AG10803 (cell line): ENCODE data around the gene SEBOX.
A peak's percentile ranks its signal among the peaks of the same experiment; 100 is the strongest.

Source experiments
- DNase-seq: peaks from one replicate; pipeline ENCODE4 v3.0.0; 2010; ENCODE audit warnings: low read depth
- H3K4me3 ChIP-seq: 2 replicates; pipeline ENCODE4 v1.5.1; 2011; ENCODE audit warnings: mild to moderate bottlenecking, low read length, control low read depth
- TF ChIP-seq, protein P1 (sequence below): conservative IDR thresholded peaks from 2 replicates; pipeline ENCODE4 v1.5.1; 2011; ENCODE audit warnings: mild to moderate bottlenecking, low read length, control low read depth, inconsistent platforms

The SEBOX gene

DNA sequence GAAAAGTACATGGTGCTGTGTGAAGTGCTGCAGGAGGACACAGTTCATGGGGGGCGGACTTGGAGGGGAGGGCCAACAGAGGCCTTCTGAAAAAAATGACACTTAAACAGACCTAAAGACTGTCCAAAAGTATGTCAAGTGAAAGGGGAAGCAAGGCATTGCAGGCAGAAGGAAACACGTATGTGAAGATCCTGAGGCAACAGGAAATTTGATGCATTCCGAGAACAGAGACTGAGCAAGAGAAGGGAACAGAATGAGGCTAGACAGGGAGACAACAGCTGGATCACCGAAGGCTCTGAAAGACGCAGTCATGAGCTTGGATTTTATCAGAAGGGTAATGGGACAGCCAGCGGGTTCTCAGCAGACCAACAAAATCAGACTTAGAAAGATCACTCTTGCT, 30.8 kb downstream of the SEBOX start:
- TF ChIP-seq, protein P1, sequence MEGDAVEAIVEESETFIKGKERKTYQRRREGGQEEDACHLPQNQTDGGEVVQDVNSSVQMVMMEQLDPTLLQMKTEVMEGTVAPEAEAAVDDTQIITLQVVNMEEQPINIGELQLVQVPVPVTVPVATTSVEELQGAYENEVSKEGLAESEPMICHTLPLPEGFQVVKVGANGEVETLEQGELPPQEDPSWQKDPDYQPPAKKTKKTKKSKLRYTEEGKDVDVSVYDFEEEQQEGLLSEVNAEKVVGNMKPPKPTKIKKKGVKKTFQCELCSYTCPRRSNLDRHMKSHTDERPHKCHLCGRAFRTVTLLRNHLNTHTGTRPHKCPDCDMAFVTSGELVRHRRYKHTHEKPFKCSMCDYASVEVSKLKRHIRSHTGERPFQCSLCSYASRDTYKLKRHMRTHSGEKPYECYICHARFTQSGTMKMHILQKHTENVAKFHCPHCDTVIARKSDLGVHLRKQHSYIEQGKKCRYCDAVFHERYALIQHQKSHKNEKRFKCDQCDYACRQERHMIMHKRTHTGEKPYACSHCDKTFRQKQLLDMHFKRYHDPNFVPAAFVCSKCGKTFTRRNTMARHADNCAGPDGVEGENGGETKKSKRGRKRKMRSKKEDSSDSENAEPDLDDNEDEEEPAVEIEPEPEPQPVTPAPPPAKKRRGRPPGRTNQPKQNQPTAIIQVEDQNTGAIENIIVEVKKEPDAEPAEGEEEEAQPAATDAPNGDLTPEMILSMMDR: no peak
- peak; percentile 31 for DNase-seq
- peak overlapping the region; percentile 75 for H3K4me3 ChIP-seq

DNA sequence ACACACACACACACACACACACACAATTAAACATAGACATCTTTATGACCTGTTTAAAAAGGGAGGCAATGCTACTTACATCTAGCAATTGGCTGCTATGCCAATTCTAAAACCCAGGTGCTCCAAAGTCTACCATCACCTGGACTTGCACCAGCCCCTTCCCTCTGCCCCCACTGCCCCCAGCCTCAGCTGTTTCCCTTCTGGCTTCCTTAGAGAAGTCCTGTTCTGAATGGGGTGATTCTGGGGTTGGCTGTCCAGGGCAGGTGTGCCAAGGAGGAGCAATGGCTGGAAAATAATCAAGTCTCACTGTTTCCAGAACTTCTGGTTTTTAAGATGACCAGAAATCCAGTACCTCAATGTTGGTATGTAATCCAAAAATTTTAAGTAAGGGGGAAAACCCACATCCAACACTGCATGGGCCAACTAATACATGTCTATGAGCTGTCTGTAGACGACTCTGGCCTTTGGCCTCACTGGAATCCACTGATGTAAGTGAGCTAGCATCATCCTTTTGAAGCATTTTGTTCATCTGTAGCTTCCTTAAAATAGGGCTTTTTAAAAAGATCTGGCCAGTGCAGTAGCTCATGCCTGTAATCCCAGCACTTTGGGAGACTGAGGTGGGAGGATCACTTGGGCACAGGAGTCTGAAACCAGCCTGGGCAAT, 31.8 kb downstream of the SEBOX start:
- H3K4me3 ChIP-seq: no peak overlapping the region
- DNase-seq: no peak
- TF ChIP-seq, protein P1: no peak

DNA sequence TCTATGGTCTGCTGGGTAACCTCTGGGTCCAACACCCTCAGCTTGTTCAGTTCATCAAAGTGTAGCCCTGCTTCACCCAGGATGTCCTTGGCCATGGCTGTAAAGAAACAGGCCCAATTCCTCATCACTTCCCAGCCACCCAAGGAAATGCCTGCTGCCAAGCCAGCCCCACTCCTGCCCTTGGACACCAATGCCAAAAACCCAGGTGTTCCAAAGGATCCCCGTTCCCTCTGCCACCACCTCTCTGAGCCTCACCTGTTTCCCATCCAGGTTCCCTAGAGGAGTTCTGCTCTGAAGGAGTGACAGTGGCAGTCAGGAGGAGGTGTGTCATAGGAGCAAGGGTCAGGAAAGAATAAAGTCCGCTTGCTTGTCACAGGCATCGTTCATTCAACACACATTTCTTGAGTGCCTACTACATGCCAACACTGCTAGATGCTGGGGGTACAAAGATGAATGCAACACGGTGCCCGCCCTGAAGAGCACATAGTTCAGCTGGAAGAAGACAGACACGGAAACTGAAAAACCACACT, 33.0 kb downstream of the SEBOX start:
- TF ChIP-seq, protein P1: no peak
- DNase-seq: no peak
- no peak overlapping the region for H3K4me3 ChIP-seq

DNA sequence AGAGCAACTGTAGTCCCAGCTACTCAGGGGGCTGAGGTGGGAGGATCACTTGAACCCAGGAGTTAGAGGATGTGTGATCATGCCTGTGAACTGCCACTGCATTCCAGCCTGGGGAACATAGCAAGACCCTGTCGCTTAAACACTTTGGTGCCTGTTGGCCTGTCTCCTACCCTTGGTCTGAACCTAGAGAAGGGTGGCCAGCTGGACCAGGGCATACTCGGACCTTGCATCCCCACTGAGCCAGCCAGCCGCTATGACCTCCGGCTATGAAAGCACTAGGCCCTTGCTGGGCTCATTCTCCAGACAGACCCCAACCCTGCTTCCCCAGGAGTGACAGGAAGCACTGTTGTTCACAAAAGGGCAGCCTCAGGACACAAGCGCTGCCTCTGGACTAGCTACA, 34.3 kb downstream of the SEBOX start:
- no peak overlapping the region for H3K4me3 ChIP-seq
- TF ChIP-seq, protein P1: no peak
- DNase-seq: no peak

DNA sequence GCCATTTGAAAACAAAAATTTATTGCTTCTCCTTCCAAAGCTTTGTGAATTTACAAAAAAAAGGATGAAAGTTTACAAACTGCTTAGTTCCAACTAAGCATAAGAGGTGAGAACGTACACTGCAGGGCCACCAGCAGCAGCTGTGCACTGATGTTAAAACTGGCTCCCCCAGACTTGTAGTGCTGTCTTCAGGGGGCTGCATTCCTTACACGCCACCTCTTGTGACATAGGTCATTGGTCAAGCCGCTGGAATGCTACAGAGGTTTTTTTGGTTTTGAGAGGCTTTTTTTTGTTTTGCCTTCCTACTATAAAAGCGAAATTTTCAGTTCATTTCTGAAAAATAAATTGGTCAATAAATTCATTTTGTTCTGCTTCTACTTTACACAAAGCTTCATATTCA, 36.7 kb downstream of the SEBOX start:
- no peak for DNase-seq
- H3K4me3 ChIP-seq: no peak overlapping the region
- TF ChIP-seq, protein P1: no peak

DNA sequence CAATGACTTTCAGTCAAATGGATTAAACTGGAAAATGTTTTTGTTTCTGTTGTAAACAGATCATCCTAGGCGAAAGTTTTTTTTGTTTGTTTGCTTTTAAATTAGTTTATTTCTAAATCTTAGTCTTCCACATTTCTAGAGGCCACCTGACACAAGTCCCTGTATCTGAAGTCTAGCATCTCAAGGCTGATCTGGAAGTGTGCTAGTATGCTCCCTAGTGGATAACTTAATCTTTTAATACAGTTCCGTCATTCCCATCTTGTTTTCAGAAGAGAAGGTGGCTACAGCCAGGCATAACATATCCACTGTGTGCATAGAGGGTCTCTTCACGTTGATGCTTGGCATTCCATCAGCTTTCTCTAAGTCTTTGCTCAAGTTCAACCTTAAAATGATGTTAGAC, 37.3 kb downstream of the SEBOX start:
- TF ChIP-seq, protein P1: peak; percentile 32
- DNase-seq: no peak
- H3K4me3 ChIP-seq: no peak overlapping the region

DNA sequence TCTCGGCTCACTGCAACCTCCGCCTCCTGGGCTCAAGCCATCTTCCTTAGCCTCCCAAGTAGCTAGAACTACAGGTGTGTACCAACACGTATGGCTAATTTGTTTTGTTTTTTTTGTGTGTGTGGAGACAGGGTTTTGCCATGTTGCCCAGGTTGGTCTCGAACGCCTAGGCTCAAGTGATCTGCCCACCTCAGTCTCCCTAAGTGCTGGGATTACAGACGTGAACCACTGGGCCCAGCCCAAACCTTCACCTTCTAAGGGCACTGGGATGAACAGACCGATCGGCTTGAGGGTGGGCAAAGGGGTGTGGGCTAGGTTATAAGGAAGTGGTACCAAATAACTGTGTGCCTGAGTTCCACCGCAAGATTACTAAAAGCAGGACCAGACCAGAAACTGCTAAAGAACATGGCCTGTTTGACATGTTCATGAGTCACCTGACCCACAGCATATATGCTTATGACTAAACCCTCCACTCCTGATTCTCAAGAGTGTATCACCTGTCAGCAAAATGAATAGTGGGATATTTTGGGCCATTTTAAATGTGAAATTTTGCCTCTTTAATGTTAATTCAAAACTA, 37.9 kb downstream of the SEBOX start:
- no peak for DNase-seq
- TF ChIP-seq, protein P1: no peak
- H3K4me3 ChIP-seq: no peak overlapping the region
